Hepatocyte (in vitro differentiated cells): Measurements from ENCODE around the gene SYCE3. TPM values are rescaled to one million over a fixed set of nuclear protein-coding genes. Genes with fewer than 3 reads are reported as not detected.

Experiments used
- DNase-seq: peaks from one replicate; pipeline ENCODE4 v3.0.0-alpha.2; 2016; ENCODE audit warnings: low spot score
- H2AFZ ChIP-seq: fragments of 200-600 bp; sonication (generic); 2 replicates; pipeline ENCODE4 v1.6.0; 2016; ENCODE audit warnings: antibody characterized with exemption, mild to moderate bottlenecking
- H3K27ac ChIP-seq: fragments of 200-600 bp; sonication (generic); 2 replicates; pipeline ENCODE4 v1.5.1; 2016; ENCODE audit warnings: mild to moderate bottlenecking
- H3K27me3 ChIP-seq: fragments of 200-600 bp; sonication (generic); 2 replicates; pipeline ENCODE4 v1.6.1; 2016
- H3K36me3 ChIP-seq: fragments of 200-600 bp; sonication (generic); replicated peaks from 2 replicates; pipeline ENCODE4 v1.5.1; 2016; ENCODE audit warnings: low read depth; ENCODE audit not compliant: insufficient read depth
- H3K4me1 ChIP-seq: fragments of 200-600 bp; sonication (generic); 2 replicates; pipeline ENCODE4 v1.5.1; 2016; ENCODE audit warnings: mild to moderate bottlenecking, moderate library complexity; ENCODE audit not compliant: insufficient read depth
- H3K4me2 ChIP-seq: fragments of 200-600 bp; sonication (generic); 2 replicates; pipeline ENCODE4 v1.6.0; 2016
- H3K4me3 ChIP-seq: fragments of 200-600 bp; sonication (generic); 2 replicates; pipeline ENCODE4 v1.5.1; 2016; ENCODE audit warnings: mild to moderate bottlenecking
- H3K79me2 ChIP-seq: fragments of 200-600 bp; sonication (generic); 2 replicates; pipeline ENCODE4 v1.6.0; 2017; ENCODE audit warnings: mild to moderate bottlenecking
- H3K9me2 ChIP-seq: fragments of 200-600 bp; sonication (generic); replicated peaks from 2 replicates; pipeline ENCODE4 v1.6.0; 2017; ENCODE audit warnings: mild to moderate bottlenecking; ENCODE audit not compliant: insufficient read depth
- H3K9me3 ChIP-seq: fragments of 200-600 bp; sonication (generic); 2 replicates; pipeline ENCODE4 v1.5.1; 2016; ENCODE audit warnings: low read depth, mild to moderate bottlenecking
- H4K20me1 ChIP-seq: fragments of 200-600 bp; sonication (generic); 2 replicates; pipeline ENCODE4 v1.6.0; 2016; ENCODE audit warnings: mild to moderate bottlenecking; ENCODE audit not compliant: insufficient read depth, poor library complexity, severe bottlenecking
- CTCF ChIP-seq: fragments of 200-600 bp; sonication (generic); IDR thresholded peaks from 2 replicates; pipeline ENCODE4 v1.5.1; 2016; ENCODE audit warnings: antibody characterized with exemption, mild to moderate bottlenecking; ENCODE audit not compliant: poor library complexity
- EZH2 ChIP-seq: fragments of 200-600 bp; sonication (generic); IDR thresholded peaks from 2 replicates; pipeline ENCODE4 v1.6.1; 2016; ENCODE audit warnings: antibody characterized with exemption, mild to moderate bottlenecking, borderline replicate concordance
- EZH2phosphoT487 ChIP-seq: fragments of 200-600 bp; sonication (generic); IDR thresholded peaks from one replicate; pipeline ENCODE4 v1.6.1; 2018; ENCODE audit warnings: antibody characterized with exemption, mild to moderate bottlenecking, low read depth, moderate library complexity; ENCODE audit not compliant: unreplicated experiment, severe bottlenecking
- WGBS: methylation state at CpG from one replicate; pipeline ENCODE4 v1.1.6; 2016; ENCODE audit warnings: low lambda C conversion rate; ENCODE audit errors: missing lambda C conversion rate; 5-methylcytosine and 5-hydroxymethylcytosine counted together
- polyA plus RNA-seq: library from polyadenylated mRNA; unstranded; fragments of >200 nt; fragmentation: Nextera tagmentation; extraction: Ambion mirVana; gene quantifications from 2 replicates; pipeline ENCODE4 v1.2.1, GENCODE V29; 2016
- total RNA-seq: library from RNA; depleted of rRNA; stranded (reverse); fragments of >200 nt; gene quantifications from 2 replicates; pipeline ENCODE4 v1.2.3, GENCODE V29; 2014

SYCE3 gene
- total and polyA plus RNA-seq, 2 experiments from 2014 or later, result 1.4 TPM; not detected in 1

DNA sequence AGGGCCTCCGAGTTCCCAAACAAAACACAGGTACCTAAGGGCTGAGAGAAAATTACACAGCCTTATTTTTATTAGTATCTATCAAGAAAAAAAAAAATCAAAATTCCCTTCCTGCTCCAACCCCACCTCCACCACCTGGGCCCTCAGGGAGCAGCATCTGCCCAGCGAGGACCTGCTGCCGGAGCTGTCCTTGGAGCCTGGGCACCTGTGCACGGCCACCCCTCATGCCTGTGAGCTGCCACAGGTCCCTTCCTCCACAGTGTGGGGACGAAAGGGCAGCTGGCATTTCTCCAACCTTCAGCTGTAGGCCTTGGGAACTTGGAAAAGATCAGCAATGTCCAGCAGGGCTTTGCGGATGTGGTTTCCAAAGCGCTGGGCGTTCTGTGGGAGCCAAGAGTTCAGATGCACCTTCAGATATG is 6.3 kb upstream of the SYCE3 start:
- H4K20me1 ChIP-seq, result no peaks in the 10 kb centered on the region
- 88% methylated on average over 8 of the region's 8 CpGs for WGBS
- H3K4me3 ChIP-seq, result no peak overlapping the region
- TF ChIP-seq CTCF (no peak), EZH2 (no peak), EZH2phosphoT487 (no peak)
- H2AFZ ChIP-seq, result no peak overlapping the region
- no peaks in the 10 kb centered on the region for H3K27me3 ChIP-seq
- no peaks in the 10 kb centered on the region for H3K79me2 ChIP-seq
- no peaks in the 10 kb centered on the region for H3K9me3 ChIP-seq
- no peaks in the 10 kb centered on the region for H3K9me2 ChIP-seq
- H3K36me3 ChIP-seq, result no peaks in the 10 kb centered on the region
- peaks cover 4% of the 10 kb centered on the region for H3K4me1 ChIP-seq
- DNase-seq, result peak; percentile 55
- no peak overlapping the region for H3K4me2 ChIP-seq
- H3K27ac ChIP-seq, result no peak overlapping the region

DNA sequence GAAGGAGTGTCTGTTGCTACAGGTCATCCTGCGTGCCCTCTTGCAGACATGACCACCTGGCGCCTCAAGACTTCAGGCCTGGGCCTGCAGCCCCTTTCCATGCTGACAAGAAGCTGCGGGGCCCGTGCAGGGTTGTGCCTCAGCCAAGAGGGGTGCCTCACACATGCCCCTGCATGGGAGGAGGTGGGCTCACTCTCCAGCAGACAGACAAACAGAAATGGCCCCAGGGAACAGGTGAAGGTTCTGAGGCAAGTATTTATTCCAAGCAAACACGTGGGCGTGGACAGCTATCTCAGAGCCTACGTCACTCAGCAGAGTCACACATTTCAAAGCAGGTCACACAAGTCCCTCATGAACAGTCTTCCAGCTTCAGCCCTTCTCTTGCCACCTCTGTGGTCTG is 5.9 kb upstream of the SYCE3 start:
- DNase-seq, result no peak
- TF ChIP-seq EZH2phosphoT487 (no peak), CTCF (no peak)
- Histone ChIP-seq H3K9me2 (no peaks in the 10 kb centered on the region), H3K4me2 (no peak overlapping the region), H3K27ac (no peak overlapping the region), H3K4me1 (peaks cover 8% of the 10 kb centered on the region), H4K20me1 (no peaks in the 10 kb centered on the region), H2AFZ (no peak overlapping the region), H3K4me3 (no peak overlapping the region), H3K27me3 (no peaks in the 10 kb centered on the region), H3K9me3 (no peaks in the 10 kb centered on the region), H3K79me2 (no peaks in the 10 kb centered on the region), H3K36me3 (no peaks in the 10 kb centered on the region)
- WGBS, result 82% methylated on average over 7 of the region's 7 CpGs

DNA sequence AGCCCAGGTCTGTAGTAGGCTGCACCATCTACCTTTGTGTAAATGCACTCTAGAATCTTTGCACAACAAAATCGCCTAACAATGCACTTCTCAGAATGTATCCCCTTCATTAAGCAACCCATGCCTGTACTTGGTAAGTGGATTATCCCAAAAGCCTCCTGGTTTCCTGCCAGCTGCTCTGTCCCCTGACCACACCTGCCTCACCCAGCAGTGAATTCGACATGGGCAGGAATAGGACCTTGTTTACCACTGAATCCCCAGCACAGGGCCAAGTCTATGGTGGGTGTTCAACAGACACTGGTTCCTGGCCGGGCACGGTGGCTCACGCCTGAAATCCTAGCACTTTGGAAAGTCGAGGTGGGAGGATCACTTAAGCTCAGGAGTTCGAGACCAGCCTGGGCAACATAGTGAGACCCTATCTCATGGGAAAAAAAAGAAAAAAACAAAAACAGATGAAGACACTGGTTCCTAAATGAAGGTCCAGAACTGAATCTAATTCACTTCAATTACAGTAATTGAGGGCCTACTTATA is 5.1 kb upstream of the SYCE3 start:
- no peak for TF ChIP-seq EZH2phosphoT487
- no peak for TF ChIP-seq EZH2
- TF ChIP-seq CTCF, result no peak
- WGBS, result 97% methylated on average over 7 of the region's 7 CpGs
- Histone ChIP-seq H3K79me2 (no peaks in the 10 kb centered on the region), H3K9me3 (no peaks in the 10 kb centered on the region), H4K20me1 (no peaks in the 10 kb centered on the region), H3K4me2 (no peak overlapping the region), H3K4me3 (no peak overlapping the region), H3K36me3 (no peaks in the 10 kb centered on the region), H3K27ac (no peak overlapping the region), H3K9me2 (no peaks in the 10 kb centered on the region), H3K4me1 (peaks cover 12% of the 10 kb centered on the region), H3K27me3 (no peaks in the 10 kb centered on the region), H2AFZ (no peak overlapping the region)
- DNase-seq, result no peak

DNA sequence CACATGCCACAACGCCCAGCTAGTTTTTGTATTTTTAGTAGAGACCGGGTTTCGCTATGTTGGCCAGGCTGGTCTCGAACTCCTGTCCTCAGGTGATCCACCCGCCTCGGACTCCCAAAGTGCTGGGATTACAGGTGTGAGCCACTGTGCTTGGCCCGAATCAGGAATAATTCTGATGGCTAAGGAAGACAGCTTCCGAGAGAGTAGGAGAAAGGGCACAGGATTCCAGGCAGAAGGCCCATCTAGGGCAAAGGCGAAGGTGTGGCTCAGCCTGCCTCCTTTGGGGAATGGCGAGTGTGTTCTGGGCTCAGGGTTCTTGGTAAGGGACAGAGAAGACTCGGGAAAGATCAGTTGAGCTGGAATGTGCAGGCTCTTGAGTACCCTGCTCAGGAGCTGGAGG is 1.6 kb upstream of the SYCE3 start:
- no peaks in the 10 kb centered on the region for H3K36me3 ChIP-seq
- H3K27ac ChIP-seq, result no peak overlapping the region
- H3K27me3 ChIP-seq, result no peaks in the 10 kb centered on the region
- DNase-seq, result no peak
- peaks cover 12% of the 10 kb centered on the region for H3K4me1 ChIP-seq
- TF ChIP-seq CTCF (no peak), EZH2 (no peak), EZH2phosphoT487 (no peak)
- no peaks in the 10 kb centered on the region for H3K9me3 ChIP-seq
- 95% methylated on average over 11 of the region's 11 CpGs for WGBS
- no peaks in the 10 kb centered on the region for H3K79me2 ChIP-seq
- no peaks in the 10 kb centered on the region for H4K20me1 ChIP-seq
- H3K4me2 ChIP-seq, result peak overlapping the region; percentile 89
- no peaks in the 10 kb centered on the region for H3K9me2 ChIP-seq
- no peak overlapping the region for H2AFZ ChIP-seq
- no peak overlapping the region for H3K4me3 ChIP-seq
